HG03520 (cell line): Measurements from ENCODE around the gene GPER1.
"Not testable (repeated sequence)": the region's sequence is repeated elsewhere in the genome, so short reads cannot be mapped to it uniquely, and the experiment has no call there.

Experiments
- ATAC-seq: cut with Tn5 transposase; IDR thresholded peaks from one replicate; pipeline ENCODE4 v1.9.1; 2021; ENCODE audit warnings: mild to moderate bottlenecking, moderate library complexity; ENCODE audit not compliant: unreplicated experiment

GPER1 gene

DNA sequence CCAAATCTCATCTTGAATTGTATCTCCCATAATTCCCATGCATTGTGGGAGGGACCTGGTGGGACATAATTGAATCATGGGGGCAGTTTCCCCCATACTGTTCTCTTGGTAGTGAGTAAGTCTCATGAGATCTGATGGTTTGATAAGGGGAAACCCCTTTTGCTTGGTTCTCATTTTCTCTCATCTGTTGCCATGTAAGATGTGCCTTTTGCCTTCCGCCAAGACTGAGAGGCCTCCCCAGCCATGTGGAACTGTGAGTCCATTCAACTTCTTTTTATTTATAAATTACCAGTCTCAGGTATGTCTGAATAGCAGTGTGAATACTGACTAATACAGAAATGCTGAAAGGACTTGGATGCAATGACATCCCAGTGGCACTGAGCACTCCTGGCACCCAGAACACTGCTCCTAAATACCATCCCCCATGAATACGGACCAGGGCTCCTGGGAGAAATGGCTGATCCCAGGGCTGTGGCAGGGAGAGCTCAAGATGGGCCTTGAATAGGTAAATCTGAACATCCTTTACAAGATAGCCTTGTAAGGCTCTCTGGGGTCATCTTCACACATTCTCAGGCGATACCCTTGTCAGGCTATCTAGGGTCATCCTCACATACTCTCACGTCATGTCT lies 52.7 kb downstream of the GPER1 start:
- ATAC-seq = no peak

DNA sequence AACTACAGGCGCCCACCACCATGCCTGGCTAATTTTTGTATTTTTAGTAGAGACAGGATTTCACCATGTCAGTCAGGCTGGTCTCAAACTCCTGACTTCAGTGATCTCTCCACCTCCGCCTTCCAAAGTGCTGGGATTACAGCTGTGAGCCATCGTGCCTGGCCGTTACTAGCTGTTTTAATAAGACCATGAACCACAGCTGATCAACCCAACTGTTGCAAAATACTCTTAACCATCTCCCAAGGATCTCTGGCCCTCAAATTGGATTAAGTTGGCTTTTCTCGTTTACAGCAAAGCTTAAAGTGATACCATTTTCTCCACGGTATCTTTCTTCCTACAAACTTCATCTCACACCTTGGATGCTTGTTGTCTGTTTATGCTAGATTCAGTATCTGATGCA lies 53.7 kb downstream of the GPER1 start:
- ATAC-seq = no peak

DNA sequence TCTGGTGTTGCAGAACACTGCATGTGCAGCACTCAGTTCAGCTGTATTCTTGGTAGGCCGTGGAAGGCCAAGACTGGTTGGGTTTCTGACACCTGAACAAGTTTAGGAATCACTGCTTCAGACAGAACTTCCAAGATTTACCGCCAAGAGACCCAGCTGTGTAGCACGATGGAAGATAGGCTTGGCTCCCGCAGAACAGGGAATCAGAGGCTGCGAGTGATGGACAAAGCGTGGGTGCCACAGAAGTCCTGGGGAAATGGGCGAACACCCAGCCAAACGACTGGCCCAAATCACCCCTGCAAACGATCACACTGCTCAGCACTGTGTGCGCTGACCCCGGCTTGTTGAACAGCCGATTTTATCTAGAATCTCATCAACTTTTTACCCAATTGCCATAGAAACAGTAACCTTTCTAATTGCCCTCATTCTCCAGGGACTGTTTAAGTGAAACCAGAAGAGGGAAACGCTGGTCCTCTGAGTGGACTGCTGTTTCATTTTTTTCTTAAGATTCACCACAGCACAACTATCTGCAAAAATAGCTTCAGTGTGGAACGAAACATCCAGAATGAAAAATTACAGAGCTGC lies 54.2 kb downstream of the GPER1 start:
- ATAC-seq = no peak

DNA sequence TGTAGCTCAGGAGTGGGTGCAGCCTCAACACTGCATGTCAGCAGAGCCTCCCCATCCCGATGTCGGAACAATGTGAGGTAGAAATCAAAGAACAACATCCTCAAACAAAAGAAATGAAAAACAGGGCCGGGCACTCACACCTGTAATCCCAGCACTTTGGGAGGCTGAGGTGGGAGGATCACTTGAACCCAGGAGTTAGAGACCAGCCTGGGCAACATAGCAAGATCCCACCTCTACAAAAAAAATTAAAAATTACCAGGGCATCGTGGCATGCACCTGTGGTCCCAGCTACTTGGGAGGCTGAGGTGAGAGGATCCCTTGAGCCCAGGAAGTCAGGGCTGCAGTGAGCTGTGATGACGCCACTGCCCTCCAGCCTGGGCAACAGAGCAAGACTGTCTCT lies 55.1 kb downstream of the GPER1 start:
- ATAC-seq = not testable (repeated sequence)
